NCI-H128 (cell line): ENCODE results near the gene IL18RAP.

ENCODE experiments used
- DNase-seq: peaks from one replicate; lab custom pipeline; 2025; ENCODE audit not compliant: unreplicated experiment; lab: John Stamatoyannopoulos, UW

Gene IL18RAP

GRCh38 chr2:102451968-102452367, 29.0 kb downstream of the IL18RAP start:
- no peak for DNase-seq

- DNase-seq = peak; percentile 41
Observed at GRCh38 chr2:102453501-102453900, 30.5 kb downstream of the IL18RAP start.

- DNase-seq = no peak
Observed at GRCh38 chr2:102455061-102455670, 32.2 kb downstream of the IL18RAP start.

GRCh38 chr2:102460467-102460866, 37.5 kb downstream of the IL18RAP start:
- DNase-seq = no peak

- no peak for DNase-seq
Observed at GRCh38 chr2:102461188-102461587, 38.2 kb downstream of the IL18RAP start.

- no peak for DNase-seq
Observed at GRCh38 chr2:102463160-102463559, 40.2 kb downstream of the IL18RAP start.

GRCh38 chr2:102470168-102470567, 47.2 kb downstream of the IL18RAP start:
- no peak for DNase-seq

GRCh38 chr2:102473020-102473419, 50.1 kb downstream of the IL18RAP start, which contains the start of gene SLC9A4:
SLC9A4 (plus strand) TSS chr2:102473226; CDS start chr2:102473760, 534 bp downstream.
- no peak for DNase-seq

- DNase-seq = no peak
Observed at GRCh38 chr2:102473631-102474030, 50.7 kb downstream of the IL18RAP start.

- DNase-seq = no peak
Observed at GRCh38 chr2:102474785-102475184, 51.8 kb downstream of the IL18RAP start.

GRCh38 chr2:102478686-102479470, 55.9 kb downstream of the IL18RAP start:
- no peak for DNase-seq

- DNase-seq = no peak
Observed at GRCh38 chr2:102480285-102481195, 57.6 kb downstream of the IL18RAP start.

- DNase-seq = no peak
Observed at GRCh38 chr2:102481931-102482330, 59.0 kb downstream of the IL18RAP start.

GRCh38 chr2:102483086-102483485, 60.1 kb downstream of the IL18RAP start:
- no peak for DNase-seq

GRCh38 chr2:102484310-102485061, 61.5 kb downstream of the IL18RAP start:
- no peak for DNase-seq

GRCh38 chr2:102485147-102485785, 62.3 kb downstream of the IL18RAP start:
- no peak for DNase-seq

- DNase-seq = no peak
Observed at GRCh38 chr2:102486941-102487702, 64.2 kb downstream of the IL18RAP start.

- no peak for DNase-seq
Observed at GRCh38 chr2:102487761-102488462, 65.0 kb downstream of the IL18RAP start.

- no peak for DNase-seq
Observed at GRCh38 chr2:102489646-102490045, 66.7 kb downstream of the IL18RAP start.
